ENCODE data around the gene OOSP3.

GRCh38 chr11:59898650-59899049 lies 20.1 kb downstream of the OOSP3 start:
- TF ChIP-seq CTCF (IDR thresholded peaks at IDR 0.05) = no peak
- no peak for TF ChIP-seq EZH2 (IDR thresholded peaks at IDR 0.05; ENCODE audit: borderline replicate concordance, insufficient read depth, low read depth, low read length, poor library complexity, severe bottlenecking)

Measured in B cell (primary cell).